Measurements from ENCODE around the gene RHOH. TPM values are rescaled to one million over a fixed set of nuclear protein-coding genes. Genes with fewer than 3 reads are reported as not detected.

The RHOH gene
- polyA plus RNA-seq, 1 experiment: not detected

DNA sequence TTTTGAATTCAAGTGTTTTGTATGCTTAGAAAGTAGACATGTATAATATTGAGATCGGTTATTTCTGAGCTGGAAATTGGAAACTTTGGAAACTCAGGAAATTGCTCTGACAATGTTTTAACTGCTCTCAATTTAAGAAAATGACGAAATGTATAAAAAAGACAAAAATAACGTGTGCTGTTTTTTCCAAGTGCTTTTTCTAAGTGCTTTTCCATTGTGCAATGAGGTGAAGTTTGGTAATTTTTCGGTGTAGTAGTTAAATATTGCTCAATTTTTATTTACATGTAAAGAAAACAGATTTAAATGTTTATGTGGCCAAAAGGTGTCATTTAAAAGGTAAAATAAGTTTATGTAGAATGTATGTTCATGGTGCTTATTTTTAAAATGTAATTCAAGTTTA is 39.4 kb upstream of the RHOH start:
- no peaks in the 10 kb centered on the region for H3K27me3 ChIP-seq (ENCODE audit: control insufficient read depth, insufficient read depth, low read length)
- TF ChIP-seq, protein P1, sequence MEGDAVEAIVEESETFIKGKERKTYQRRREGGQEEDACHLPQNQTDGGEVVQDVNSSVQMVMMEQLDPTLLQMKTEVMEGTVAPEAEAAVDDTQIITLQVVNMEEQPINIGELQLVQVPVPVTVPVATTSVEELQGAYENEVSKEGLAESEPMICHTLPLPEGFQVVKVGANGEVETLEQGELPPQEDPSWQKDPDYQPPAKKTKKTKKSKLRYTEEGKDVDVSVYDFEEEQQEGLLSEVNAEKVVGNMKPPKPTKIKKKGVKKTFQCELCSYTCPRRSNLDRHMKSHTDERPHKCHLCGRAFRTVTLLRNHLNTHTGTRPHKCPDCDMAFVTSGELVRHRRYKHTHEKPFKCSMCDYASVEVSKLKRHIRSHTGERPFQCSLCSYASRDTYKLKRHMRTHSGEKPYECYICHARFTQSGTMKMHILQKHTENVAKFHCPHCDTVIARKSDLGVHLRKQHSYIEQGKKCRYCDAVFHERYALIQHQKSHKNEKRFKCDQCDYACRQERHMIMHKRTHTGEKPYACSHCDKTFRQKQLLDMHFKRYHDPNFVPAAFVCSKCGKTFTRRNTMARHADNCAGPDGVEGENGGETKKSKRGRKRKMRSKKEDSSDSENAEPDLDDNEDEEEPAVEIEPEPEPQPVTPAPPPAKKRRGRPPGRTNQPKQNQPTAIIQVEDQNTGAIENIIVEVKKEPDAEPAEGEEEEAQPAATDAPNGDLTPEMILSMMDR (IDR thresholded peaks at IDR 0.05; ENCODE audit: insufficient read depth, low read depth, low read length): no peak
- ChIA-PET POLR2A (no interaction called here), CTCF (no interaction called here)
- DNase-seq (ENCODE audit: low read depth): no peak
- H3K4me3 ChIP-seq (ENCODE audit: low read depth, low read length): no peak overlapping the region
- no peaks in the 10 kb centered on the region for H3K36me3 ChIP-seq (ENCODE audit: control insufficient read depth, insufficient read depth, low read length)

DNA sequence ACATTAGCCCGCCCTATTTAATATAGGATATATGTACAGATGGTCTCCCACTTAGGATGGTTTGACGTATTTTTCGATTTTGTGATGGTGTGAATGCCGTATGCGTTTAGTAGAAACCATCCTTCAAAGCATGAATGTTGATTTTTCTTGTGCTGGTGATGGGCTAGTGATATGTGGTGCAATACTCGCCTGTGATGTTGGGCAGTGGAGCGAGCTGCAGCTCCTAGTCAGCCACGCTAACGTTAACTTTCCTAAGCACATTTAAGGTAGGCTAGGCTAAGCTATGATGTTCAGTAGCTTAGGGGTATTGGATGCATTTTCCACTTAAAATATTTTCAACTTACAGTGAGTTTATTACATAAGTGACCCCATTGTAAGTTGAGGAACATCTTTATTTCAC is 36.6 kb upstream of the RHOH start:
- ChIA-PET CTCF (no interaction called here), POLR2A (no interaction called here)
- Histone ChIP-seq H3K27me3 (ENCODE audit: control insufficient read depth, insufficient read depth, low read length) (no peaks in the 10 kb centered on the region), H3K36me3 (ENCODE audit: control insufficient read depth, insufficient read depth, low read length) (no peaks in the 10 kb centered on the region), H3K4me3 (ENCODE audit: low read depth, low read length) (no peak overlapping the region)
- no peak for DNase-seq (ENCODE audit: low read depth)
- TF ChIP-seq, protein P1 (IDR thresholded peaks at IDR 0.05; ENCODE audit: insufficient read depth, low read depth, low read length): no peak

DNA sequence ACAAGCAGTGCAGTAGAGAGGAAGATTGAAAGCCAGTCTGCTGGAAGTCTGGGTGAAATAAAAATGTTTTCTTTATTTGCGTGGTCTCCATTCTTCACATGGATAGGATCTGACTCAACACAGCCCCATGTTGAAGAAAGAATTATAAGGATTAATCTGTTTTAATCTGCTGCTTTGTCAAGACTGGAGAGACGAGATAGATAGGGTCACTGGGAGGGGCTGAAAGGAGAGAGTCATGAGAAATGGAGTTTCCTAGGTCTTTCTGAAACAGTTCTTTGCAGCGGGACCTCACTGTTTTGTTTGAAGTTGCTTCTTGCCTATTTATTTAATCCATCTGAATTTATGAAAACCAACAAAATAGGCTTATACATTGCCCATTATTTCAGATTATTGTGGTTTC is 32.4 kb upstream of the RHOH start:
- Histone ChIP-seq H3K27me3 (ENCODE audit: control insufficient read depth, insufficient read depth, low read length) (no peaks in the 10 kb centered on the region), H3K36me3 (ENCODE audit: control insufficient read depth, insufficient read depth, low read length) (no peaks in the 10 kb centered on the region), H3K4me3 (ENCODE audit: low read depth, low read length) (no peak overlapping the region)
- ChIA-PET POLR2A (no interaction called here), CTCF (interaction anchor here (0.9 kb wide), 2 partner anchors 8 to 19 kb away, joined by 3 to 5 read pairs; no protein-coding TSS in a partner anchor)
- TF ChIP-seq, protein P1 (IDR thresholded peaks at IDR 0.05; ENCODE audit: insufficient read depth, low read depth, low read length): no peak
- no peak for DNase-seq (ENCODE audit: low read depth)

DNA sequence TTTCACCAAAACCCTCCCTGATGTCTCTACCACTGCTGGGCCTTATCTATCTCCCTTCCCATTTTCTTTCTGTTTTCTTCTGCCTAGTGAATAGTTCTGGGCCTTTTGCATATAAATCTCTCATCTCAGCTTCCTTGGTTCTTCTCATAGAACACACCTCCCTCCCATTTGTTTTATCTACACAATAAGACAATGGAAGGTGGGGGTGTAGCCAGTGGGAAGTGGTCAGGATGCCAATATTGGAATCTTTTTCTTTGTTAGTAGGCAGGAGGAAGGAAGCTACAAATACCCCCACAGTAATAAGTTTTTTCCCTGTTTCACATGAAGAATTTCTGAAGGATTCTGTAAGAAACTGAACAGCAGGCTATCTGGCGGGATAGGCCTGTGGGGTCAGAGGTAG is 30.9 kb upstream of the RHOH start:
- DNase-seq (ENCODE audit: low read depth): no peak
- H3K4me3 ChIP-seq (ENCODE audit: low read depth, low read length): no peak overlapping the region
- CTCF ChIA-PET: interaction anchor here (1.5 kb wide), 1 partner anchor 14 kb away, joined by 5 read pairs; no protein-coding TSS in a partner anchor
- no peaks in the 10 kb centered on the region for H3K36me3 ChIP-seq (ENCODE audit: control insufficient read depth, insufficient read depth, low read length)
- POLR2A ChIA-PET: no interaction called here
- TF ChIP-seq, protein P1 (IDR thresholded peaks at IDR 0.05; ENCODE audit: insufficient read depth, low read depth, low read length): no peak
- no peaks in the 10 kb centered on the region for H3K27me3 ChIP-seq (ENCODE audit: control insufficient read depth, insufficient read depth, low read length)

DNA sequence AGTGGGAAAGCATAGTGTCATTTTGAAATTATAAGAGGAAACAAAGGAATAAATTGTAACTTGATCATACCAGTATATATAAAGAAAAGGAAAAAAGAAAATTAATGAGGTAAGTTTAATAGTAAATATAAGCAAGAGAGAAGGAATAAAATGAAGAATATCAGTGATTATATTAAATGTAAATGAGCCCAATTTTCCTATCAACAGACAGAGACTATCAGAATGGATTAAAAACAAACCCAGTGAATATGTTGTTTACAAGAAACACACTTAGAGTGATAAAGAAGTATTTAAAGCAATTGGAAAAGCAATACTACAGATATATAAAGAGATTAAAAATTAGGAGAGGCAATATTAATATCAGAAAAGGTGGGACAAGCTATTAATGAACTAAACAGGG is 28.8 kb upstream of the RHOH start:
- TF ChIP-seq, protein P1 (IDR thresholded peaks at IDR 0.05; ENCODE audit: insufficient read depth, low read depth, low read length): no peak
- H3K36me3 ChIP-seq (ENCODE audit: control insufficient read depth, insufficient read depth, low read length): no peaks in the 10 kb centered on the region
- H3K4me3 ChIP-seq (ENCODE audit: low read depth, low read length): no peak overlapping the region
- ChIA-PET CTCF (no interaction called here), POLR2A (no interaction called here)
- DNase-seq (ENCODE audit: low read depth): no peak
- H3K27me3 ChIP-seq (ENCODE audit: control insufficient read depth, insufficient read depth, low read length): no peaks in the 10 kb centered on the region
